CD4-positive, alpha-beta T cell treated with Interleukin-15 for 1 hour (primary cell): ENCODE data around the gene KIAA0232.
"Not testable (repeated sequence)": the region's sequence is repeated elsewhere in the genome, so short reads cannot be mapped to it uniquely, and the experiment has no call there.

Experiments
- DNase-seq: peaks from one replicate; pipeline ENCODE4 v3.0.0-alpha.2; 2020

The KIAA0232 gene

GRCh38 chr4:6905516-6906445 is 123.3 kb downstream of the KIAA0232 start:
- DNase-seq, result no peak

DNA sequence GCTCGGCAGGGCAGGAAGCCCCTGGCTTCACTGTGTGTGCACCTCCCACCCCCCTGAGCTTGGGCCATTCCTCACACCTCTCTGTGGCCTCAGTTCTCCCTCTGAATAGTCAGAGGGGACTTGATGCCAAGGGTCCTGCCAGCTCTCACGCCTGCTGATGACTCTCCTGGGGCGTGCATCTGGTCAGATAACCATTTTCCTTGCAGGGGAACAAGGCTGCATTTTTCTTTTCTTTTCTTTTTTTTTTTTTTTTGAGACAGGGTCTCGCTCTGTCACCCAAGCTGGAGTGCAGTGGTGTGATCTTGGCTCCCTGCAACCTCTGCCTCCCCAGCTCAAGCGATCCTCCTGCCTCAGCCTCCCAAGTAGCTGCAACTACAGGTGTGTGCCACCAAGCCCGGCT is 124.0 kb downstream of the KIAA0232 start:
- DNase-seq, result not testable (repeated sequence)

DNA sequence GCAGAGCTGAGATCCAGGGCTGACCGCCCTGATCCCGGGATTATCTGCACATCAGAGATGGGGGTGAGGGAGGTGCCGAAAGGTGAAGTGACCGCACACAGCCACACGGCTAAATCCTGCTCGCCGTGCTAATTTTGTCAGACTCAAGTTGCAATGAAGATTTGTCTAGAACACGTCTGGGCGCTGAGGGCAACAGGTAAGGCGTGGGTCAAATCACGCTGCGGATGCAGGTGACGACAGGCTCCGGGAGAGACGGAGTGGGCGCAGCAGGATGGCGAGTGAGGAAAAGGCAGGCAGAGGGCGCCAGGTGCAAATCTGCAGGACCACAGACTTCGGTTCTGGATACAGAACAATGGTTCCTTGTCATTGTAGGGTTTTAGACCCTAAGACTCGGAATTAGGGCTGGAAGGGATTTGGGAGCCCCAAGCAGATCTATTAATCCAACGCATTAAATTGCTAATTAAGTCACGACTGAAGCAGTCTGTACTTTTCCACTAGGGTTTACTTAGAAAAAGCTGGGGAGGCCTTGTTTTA is 125.2 kb downstream of the KIAA0232 start:
- DNase-seq, result no peak

DNA sequence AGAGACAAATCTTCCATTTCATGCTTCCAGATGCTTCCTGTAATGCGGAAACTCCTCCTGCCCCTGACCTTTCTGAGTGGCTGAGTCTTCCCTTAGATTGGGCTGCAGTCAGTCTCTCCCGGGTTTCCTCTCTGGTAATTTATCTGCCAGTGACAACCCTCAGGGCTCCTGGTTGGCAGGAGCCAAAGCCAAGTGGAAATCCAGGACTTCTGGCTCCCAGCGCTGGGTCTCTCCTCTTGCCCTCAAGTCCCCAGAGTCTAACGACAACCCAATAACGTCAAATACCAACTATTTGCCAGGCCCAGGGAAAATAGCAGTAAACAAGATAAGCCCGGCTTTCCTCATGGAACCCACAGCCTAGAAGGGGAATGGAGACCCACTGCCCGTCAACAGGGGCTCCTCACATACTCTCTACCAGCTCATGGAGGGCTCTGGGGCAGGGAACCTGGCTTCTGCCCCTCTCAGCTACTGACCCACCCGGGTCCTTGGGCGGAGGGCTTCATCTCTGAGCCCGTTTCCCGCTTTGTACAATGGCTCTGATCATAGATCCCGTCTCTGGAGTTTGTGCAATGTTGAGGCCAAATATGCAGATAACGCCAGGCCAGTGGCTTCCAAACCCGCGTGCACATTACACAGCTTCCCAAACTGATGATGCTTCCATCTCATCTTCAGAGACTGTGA is 126.0 kb downstream of the KIAA0232 start:
- no peak for DNase-seq

- peak; percentile 87 for DNase-seq
These were observed 126.8 kb downstream of the KIAA0232 start, which contains the start of gene TBC1D14 for GRCh38 chr4:6909113-6909969. Gene TBC1D14, plus strand, starts transcription at chr4:6909826. Its CDS starts 13,564 bp downstream, at chr4:6923390.

GRCh38 chr4:6909970-6910339 is 127.4 kb downstream of the KIAA0232 start:
- no peak for DNase-seq

- no peak for DNase-seq
These were observed 127.9 kb downstream of the KIAA0232 start for GRCh38 chr4:6910340-6910959.

DNA sequence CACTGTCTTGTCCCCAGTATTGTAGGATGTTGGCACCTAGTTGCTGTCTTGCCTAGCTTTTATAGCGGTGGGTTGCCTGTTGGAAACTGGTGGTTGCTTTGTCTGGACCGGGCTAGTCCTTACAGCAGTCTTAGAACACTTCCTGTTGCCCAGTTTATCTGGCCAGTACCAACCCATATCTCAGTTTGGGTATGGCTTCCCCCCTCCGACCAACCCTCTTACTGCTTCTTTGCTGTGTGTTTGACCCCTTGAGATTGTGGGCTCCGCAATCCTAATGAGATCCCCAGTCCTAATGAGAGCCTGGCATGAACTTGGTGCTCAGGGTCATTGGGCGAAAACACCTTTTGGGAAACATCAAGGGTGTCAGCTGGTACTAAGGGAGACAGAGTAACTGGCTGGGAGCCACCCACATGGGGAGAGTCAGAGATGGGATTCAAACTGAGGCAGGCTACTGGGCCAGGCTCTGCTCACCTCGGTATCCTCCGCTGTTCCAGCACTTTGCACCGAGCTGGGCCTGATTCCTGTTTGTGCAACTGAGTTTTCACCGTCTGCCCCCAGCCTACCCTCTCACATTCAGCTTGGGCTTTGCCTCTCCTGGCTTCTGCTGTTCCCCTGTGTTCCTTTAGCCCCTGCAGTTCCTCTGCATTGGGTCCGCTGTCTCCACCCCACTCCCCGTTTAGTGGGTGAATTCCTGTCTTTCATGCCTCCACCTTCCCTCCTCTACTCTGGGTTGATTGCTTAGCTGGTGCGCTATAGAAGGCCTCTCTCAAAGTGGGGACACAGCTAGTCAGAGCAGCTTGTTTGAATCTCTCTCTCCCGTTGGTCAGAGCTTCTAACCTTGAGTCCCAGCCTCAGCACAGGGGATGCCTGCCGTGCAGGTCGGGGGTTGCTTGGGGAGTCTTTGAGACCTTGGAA is 128.7 kb downstream of the KIAA0232 start:
- no peak for DNase-seq

GRCh38 chr4:6911917-6912316 is 129.4 kb downstream of the KIAA0232 start:
- DNase-seq, result not testable (repeated sequence)

- no peak for DNase-seq
These were observed 129.9 kb downstream of the KIAA0232 start for GRCh38 chr4:6912441-6912840.

DNA sequence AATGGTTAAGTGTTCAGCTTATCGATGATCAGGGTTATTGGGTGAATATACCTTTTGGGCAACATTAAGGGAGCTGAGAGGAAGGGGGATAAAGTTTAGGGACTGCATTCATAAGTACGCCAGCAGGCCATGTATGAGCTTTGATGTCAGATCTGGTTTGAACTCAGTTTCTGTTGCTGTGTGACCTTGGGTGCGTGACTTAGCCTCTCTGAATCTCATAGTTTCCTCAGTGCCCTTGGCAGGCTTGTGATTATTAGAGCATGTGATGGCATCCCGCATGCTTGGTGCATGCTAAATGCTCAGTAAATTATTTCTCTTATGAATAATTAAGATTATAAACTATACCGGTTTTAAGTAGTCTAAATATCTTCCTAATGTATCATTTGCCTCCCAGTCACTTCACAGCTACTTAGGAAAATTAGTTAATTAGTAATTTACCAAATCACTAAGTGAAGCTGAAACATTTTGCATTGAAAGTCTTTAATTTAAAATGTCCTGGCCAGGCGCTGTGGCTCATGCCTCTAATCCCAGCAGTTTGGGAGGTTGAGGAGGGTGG is 130.9 kb downstream of the KIAA0232 start:
- DNase-seq, result no peak

GRCh38 chr4:6914448-6914847 is 131.9 kb downstream of the KIAA0232 start:
- no peak for DNase-seq

GRCh38 chr4:6915041-6916005 is 132.8 kb downstream of the KIAA0232 start:
- no peak for DNase-seq

DNA sequence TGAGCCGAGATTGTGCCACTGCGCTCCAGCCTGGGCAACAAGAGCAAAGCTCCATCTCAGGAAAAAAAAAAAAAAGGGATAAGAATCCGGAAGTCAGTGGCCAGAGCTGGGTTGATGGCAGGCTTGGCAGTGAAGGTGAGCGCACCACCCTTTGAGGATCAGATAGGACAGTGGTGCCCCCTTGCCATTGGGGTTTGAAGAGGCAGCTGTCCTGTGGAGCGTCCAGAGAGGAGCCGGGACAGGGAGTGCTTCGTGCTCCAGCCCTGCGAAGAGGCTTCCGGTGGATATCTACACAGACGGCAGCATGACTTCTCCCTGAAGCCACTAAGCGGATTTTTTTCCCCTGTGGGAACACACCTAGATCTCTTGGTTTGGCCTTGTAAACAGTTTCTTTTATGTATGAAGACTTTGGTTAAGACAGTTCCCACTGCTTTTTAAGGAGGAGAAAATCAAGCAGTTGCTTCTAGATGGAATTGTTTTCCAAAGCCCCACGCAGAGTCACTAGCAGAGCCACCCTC is 133.6 kb downstream of the KIAA0232 start:
- DNase-seq, result no peak

DNA sequence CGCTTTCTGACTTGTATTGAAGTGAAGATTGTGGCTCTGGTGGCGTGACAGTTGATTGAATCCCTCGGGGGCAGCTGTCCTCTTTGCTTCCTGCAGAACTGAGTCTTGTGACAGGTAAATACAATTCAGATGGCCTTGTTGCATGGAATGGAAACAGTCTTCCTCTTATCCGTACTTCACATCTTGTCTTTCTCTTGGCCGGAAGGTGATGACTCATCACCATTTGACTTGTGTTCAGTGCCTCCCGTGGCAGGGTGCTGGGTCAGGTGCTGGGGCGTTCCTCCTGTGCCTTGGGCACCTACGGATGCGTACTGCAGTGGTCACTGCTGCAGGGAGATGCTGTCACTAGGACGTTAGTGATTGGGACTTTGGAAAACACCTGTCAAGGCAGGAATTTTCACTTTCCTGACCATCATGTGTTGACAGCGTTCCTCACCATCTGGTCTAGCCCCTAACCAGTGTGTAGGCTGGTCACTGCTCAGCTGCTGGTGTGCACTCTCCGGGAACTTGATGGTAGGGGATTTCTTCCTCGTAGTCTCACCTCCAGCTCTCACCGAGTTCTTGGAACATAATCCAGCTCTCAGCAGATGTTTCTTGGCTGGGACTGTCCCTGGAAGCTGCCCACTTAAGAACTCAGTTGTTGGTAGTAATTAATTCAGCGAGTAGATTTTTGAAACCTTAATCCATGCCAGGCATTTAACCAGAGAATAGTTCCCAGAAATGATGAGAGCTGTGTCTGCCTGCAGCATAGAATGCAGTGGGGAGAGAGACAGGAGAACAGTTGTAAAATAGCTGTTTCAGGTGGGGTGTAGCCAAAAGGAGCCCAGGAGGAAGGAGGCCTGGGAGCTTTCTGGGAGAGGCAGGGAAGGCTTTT is 134.3 kb downstream of the KIAA0232 start:
- peak; percentile 64 for DNase-seq

DNA sequence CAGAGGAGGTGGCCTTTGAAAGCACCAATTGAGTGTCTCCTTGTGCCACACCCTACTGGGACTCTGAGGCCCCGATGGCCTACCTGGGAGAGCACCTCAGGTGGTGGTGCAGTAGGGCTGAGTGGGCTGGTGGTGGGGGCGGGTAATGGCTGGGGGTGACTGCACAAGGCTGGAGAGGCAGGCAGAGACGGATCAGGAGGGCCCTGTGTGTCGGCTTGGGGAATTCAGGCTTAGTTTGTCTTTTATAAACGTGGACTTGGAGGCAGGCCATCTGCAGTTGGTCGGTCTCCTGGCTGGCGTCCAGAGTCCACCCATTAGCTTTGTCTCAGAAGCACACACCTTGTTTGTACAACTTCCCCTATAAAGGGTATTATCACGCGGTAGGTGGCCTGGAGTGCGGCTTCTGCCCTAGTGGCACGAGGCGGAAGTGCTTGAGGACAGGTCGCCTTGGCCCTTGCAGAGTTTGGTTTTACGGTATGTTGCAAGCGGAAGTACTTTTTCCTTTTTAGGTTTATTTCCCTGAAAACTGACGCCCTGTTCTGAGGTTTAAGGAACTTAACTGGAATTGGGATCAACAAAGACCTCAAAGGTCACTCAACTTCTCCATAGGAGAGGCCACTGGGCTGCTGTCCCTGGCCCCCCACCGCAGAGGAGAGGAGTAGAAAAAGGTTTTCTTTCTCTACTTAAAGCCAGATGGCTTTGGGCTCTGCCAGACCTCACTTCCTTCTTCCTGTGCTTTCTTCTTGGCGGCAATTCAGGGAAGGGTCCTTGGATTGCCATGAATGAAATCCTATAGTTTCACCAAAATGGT is 135.1 kb downstream of the KIAA0232 start:
- DNase-seq, result peak; percentile 71

DNA sequence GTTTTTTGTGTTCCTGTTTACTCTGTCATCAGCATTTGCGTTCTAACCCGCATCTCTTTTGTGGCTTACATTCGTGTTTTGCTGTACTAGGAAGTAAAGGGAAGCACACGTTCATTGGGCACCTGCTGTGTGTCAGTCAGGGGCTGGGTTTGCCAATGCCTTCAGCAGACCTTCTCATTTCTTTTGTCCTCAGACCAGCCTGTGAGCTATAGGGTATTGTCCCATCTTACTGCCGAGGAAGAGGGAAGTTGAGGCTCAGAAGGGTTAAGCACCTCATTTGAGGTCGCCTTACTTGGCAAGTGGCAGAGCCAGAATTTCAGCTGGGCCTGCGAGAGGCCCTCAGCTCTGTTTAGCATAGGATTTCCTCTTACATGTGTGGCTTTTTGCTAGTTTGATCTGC is 135.8 kb downstream of the KIAA0232 start:
- no peak for DNase-seq
